Chondrocyte (in vitro differentiated cells): ENCODE results near the gene DHRS7C. TPM values are rescaled to one million over a fixed set of nuclear protein-coding genes. Genes with fewer than 3 reads are reported as not detected.

Experiments used
- DNase-seq: peaks from one replicate; pipeline ENCODE4 v3.0.0; 2021; ENCODE audit warnings: mixed read lengths, low spot score
- H3K27ac Mint-ChIP-seq: one replicate; pipeline ENCODE4 v1.8.0; 2021; ENCODE audit warnings: mild to moderate bottlenecking, moderate library complexity, mixed read lengths; ENCODE audit not compliant: unreplicated experiment
- H3K27me3 Mint-ChIP-seq: 2 replicates; pipeline ENCODE4 v1.8.0; 2021; ENCODE audit warnings: low read depth, mixed read lengths
- H3K36me3 Mint-ChIP-seq: 2 replicates; pipeline ENCODE4 v1.8.0; 2021; ENCODE audit warnings: low read depth, mixed read lengths
- H3K4me1 Mint-ChIP-seq: 2 replicates; pipeline ENCODE4 v1.8.0; 2021; ENCODE audit warnings: low read depth, mild to moderate bottlenecking, mixed read lengths
- H3K4me3 Mint-ChIP-seq: one replicate; pipeline ENCODE4 v1.8.0; 2021; ENCODE audit warnings: mild to moderate bottlenecking, moderate library complexity, mixed read lengths; ENCODE audit not compliant: unreplicated experiment
- H3K9me3 Mint-ChIP-seq: 2 replicates; pipeline ENCODE4 v1.8.0; 2021; ENCODE audit warnings: low read depth, mixed read lengths
- CTCF ChIP-seq: fragments of 200-600 bp; sonication (generic); IDR thresholded peaks from 2 replicates; pipeline ENCODE4 v1.5.0; 2021; ENCODE audit warnings: antibody characterized with exemption, mild to moderate bottlenecking, moderate library complexity
- total RNA-seq: library from RNA; stranded (reverse); gene quantifications from 3 replicates; pipeline ENCODE4 v1.2.1, GENCODE V29; 2021

The DHRS7C gene
- total RNA-seq, 1 donor from 2014 or later = not detected

GRCh38 chr17:9750524-9750923 is 40.9 kb downstream of the DHRS7C start:
- Mint-ChIP-seq H3K27me3 (peaks cover 22% of the 10 kb centered on the region), H3K36me3 (no peaks in the 10 kb centered on the region), H3K27ac (no peak overlapping the region), H3K4me3 (no peak overlapping the region), H3K4me1 (peaks cover 7% of the 10 kb centered on the region), H3K9me3 (peaks cover 3% of the 10 kb centered on the region)
- no peak for DNase-seq
- TF ChIP-seq CTCF = no peak

DNA sequence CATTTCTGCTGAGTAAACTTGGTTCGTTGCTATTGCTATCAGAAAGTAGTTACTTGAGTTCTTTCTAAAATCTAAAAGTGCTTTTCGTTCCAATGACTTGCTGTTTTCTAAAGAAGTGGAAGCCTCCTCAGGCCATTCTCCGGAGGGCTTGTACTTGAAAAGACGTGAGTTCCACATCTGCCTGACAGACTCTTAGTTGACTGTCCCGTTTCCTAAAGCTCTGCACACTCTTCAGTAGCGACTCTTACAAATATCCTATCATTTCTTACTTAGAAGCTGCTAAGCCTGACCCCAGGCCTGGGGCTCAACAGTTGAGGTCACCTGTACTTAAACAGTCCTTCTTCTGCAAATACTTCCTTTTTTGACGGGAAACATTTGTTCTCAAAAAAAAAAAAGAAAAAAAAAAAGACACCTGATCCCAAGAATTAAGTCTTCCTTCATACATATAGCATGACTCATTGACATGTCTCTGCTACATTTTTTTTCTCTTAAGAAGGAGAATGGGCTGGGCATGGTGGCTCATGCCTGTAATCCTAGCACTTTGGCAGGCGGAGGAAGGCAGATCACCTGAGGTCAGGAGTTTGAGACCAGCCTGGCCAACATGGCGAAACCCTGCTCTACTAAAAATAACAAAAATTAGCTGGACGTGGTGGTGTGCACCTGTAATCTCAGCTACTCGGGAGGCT is 61.5 kb downstream of the DHRS7C start:
- no peak overlapping the region for H3K4me3 Mint-ChIP-seq
- no peaks in the 10 kb centered on the region for H3K27me3 Mint-ChIP-seq
- H3K9me3 Mint-ChIP-seq = no peaks in the 10 kb centered on the region
- H3K4me1 Mint-ChIP-seq = peaks cover 18% of the 10 kb centered on the region
- DNase-seq = no peak
- no peak for TF ChIP-seq CTCF
- peak overlapping the region; percentile 4 for H3K27ac Mint-ChIP-seq
- no peaks in the 10 kb centered on the region for H3K36me3 Mint-ChIP-seq

- TF ChIP-seq CTCF = peak; percentile 99
- peaks cover 18% of the 10 kb centered on the region for H3K4me1 Mint-ChIP-seq
- no peaks in the 10 kb centered on the region for H3K36me3 Mint-ChIP-seq
- no peak overlapping the region for H3K4me3 Mint-ChIP-seq
- no peak for DNase-seq
- no peaks in the 10 kb centered on the region for H3K27me3 Mint-ChIP-seq
- H3K9me3 Mint-ChIP-seq = no peaks in the 10 kb centered on the region
- H3K27ac Mint-ChIP-seq = no peak overlapping the region
Observed at GRCh38 chr17:9729034-9729650, 62.2 kb downstream of the DHRS7C start.

DNA sequence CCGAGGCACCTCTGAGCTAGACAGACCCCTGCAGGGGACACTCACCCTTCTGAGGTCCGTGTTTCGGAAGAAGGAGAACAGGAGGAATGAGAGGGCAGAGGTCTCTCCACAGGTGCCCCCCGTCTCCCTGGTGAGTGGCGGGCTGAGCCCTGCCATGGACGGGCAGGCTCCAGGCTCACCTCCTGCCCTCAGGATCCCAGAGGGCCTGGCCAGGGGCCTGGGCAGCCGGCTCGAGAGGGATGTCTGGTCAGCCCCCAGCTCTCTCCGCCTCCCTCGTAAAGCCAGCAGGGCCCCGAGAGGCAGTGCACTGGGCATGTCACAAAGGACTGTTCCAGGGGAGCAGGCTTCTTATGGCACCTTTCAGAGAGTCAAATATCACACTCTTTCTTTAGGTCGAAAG is 62.8 kb downstream of the DHRS7C start:
- Mint-ChIP-seq H3K36me3 (no peaks in the 10 kb centered on the region), H3K4me3 (no peak overlapping the region), H3K4me1 (peaks cover 18% of the 10 kb centered on the region), H3K27ac (no peak overlapping the region), H3K27me3 (no peaks in the 10 kb centered on the region), H3K9me3 (no peaks in the 10 kb centered on the region)
- no peak for DNase-seq
- TF ChIP-seq CTCF = no peak

DNA sequence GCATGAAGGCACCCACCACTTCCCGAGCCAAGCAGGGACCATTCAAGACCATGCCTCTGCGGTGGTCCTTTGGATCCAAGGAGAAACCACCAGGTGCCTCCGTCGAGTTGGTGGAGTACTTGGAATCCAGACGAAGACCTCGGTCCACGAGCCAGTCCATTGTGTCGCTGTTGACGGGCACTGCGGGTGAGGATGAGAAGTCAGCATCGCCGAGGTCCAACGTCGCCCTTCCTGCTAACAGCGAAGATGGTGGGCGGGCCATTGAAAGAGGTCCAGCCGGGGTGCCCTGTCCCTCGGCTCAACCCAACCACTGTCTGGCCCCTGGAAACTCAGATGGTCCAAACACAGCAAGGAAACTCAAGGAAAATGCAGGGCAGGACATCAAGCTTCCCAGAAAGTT is 63.4 kb downstream of the DHRS7C start:
- Mint-ChIP-seq H3K4me1 (peaks cover 18% of the 10 kb centered on the region), H3K4me3 (no peak overlapping the region), H3K27me3 (no peaks in the 10 kb centered on the region), H3K36me3 (no peaks in the 10 kb centered on the region), H3K27ac (no peak overlapping the region), H3K9me3 (no peaks in the 10 kb centered on the region)
- TF ChIP-seq CTCF = no peak
- no peak for DNase-seq
